Measurements from ENCODE around the gene ZNF674.

Gene ZNF674

DNA sequence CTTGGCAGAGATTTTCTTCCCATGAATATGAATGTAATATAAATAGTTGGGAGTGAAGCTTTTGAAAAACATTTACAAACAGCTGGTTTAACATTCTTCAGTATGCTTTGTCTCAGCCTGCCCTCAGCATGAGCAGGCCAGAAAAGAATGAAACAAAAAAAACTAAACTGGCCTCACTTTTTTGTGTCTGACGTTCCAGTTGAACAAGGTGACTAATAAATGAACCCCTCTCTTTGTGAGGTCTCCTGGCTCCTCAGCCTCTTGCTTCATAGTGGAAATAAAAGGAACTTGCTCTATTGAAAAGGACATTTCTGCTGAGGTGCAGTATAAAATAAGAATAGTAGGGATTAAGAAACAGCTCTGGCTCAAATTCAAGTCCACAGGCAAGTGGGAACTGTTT lies 37.7 kb upstream of the ZNF674 start:
- Histone ChIP-seq H3K4me3 (no peak overlapping the region), H3K27ac (peak overlapping the region; percentile 64 to 79)
- TF ChIP-seq, protein P1, sequence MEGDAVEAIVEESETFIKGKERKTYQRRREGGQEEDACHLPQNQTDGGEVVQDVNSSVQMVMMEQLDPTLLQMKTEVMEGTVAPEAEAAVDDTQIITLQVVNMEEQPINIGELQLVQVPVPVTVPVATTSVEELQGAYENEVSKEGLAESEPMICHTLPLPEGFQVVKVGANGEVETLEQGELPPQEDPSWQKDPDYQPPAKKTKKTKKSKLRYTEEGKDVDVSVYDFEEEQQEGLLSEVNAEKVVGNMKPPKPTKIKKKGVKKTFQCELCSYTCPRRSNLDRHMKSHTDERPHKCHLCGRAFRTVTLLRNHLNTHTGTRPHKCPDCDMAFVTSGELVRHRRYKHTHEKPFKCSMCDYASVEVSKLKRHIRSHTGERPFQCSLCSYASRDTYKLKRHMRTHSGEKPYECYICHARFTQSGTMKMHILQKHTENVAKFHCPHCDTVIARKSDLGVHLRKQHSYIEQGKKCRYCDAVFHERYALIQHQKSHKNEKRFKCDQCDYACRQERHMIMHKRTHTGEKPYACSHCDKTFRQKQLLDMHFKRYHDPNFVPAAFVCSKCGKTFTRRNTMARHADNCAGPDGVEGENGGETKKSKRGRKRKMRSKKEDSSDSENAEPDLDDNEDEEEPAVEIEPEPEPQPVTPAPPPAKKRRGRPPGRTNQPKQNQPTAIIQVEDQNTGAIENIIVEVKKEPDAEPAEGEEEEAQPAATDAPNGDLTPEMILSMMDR (IDR thresholded peaks at IDR 0.05): no peak
- no peak for DNase-seq (ENCODE audit: low spot score)

DNA sequence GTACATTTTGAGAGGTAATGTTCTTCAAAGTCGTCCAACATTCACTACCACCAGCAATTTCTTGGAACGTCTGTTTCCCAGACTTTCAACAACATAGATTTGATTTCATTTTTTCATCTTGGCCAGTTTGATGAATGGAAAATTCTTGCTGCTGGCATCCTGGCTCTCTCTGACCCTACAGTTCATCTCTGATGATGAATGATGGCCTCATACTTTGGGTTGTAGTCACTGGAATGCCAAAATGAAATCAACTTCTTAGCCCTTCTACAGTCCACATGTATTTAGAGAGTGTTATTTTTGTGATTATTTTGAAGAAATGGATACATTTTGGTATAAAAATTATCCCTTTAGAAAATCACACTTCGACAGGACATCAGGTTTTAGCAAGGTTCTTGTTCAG lies 37.1 kb upstream of the ZNF674 start:
- Histone ChIP-seq H3K27ac (peak overlapping the region; percentile 64 to 79), H3K4me3 (peak overlapping the region; percentile 12)
- TF ChIP-seq, protein P1 (IDR thresholded peaks at IDR 0.05): no peak
- no peak for DNase-seq (ENCODE audit: low spot score)

DNA sequence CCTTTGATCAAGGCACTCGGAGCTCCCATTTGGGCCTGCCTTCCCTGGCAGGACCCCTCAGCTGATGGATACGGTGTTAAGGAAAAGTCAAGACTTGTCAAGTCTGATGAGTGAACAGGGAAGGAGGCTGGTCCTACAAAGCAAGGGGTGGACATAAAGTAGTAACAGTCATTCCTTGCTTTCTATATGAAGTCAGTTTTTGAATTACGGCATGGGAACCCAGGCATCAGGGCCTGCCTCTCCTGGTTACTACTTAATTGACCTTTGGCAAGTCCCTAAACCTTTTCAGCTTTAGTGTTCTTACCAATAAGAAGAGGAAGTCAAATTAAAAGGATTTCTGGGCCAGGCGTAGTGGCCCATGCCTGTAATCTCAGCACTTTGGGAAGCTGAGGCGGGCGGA lies 35.4 kb upstream of the ZNF674 start:
- DNase-seq (ENCODE audit: low spot score): no peak
- Histone ChIP-seq H3K4me3 (no peak overlapping the region), H3K27ac (no peak overlapping the region)
- TF ChIP-seq, protein P1 (IDR thresholded peaks at IDR 0.05): no peak

DNA sequence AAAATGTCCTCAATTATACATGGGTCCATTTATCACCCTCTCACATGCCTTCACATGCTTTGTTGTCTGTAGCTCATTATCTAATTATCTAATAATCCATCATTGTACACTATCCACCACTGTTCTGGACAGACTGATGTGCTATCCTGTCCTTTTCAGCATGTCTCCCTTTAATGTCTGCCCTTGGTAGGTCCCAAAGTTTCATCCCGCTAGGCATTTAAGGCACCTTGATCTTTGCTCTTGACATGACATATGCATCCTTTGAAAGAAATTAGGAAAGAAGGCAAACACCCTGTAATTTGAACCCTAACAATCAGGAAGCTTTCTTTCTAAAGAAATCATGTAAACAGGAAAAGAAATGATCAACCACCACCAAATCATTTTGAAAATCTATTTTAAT lies 34.0 kb upstream of the ZNF674 start:
- Histone ChIP-seq H3K4me3 (no peak overlapping the region), H3K27ac (no peak overlapping the region)
- TF ChIP-seq, protein P1 (IDR thresholded peaks at IDR 0.05): no peak
- DNase-seq (ENCODE audit: low spot score): no peak

DNA sequence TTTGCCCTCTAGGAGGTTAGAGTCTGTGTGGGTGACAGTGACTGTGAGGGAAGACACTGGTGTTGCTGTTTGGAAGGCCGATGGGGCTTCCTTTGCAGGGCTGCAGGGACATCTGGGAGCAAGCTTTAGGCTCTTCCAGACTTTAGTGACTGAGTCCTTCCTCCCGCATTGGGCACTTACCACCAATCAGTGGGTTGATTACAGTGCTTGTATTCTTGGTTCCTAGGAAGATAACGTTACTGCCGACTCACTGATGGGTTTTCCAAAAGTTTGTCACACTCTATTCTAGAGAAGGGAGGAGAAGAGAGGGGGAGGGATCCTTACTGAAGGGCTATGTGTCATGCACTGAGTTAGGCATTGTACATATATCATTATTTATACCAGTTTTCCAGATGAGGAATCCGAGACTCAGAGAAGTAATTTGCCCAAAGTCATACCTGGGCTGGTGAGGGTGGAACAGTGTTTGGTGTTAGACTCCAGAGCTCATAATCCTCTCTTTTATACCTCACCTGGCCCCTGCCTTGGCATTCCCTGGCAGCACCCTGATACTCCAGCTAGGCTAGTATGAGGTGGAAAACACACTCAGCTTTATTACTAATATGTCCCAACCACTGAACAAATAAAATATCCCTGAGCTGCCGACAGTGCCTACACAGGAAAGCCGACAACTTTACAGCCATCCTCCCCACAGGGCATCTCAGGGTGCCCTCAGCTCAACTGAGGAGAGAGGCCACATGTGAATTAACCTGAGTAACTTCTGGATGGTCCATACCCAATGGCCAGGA lies 32.2 kb upstream of the ZNF674 start:
- TF ChIP-seq, protein P1 (IDR thresholded peaks at IDR 0.05): no peak
- DNase-seq (ENCODE audit: low spot score): no peak
- Histone ChIP-seq H3K4me3 (peak overlapping the region; percentile 81), H3K27ac (peak overlapping the region in 1 of 2 donors; percentile 60)

DNA sequence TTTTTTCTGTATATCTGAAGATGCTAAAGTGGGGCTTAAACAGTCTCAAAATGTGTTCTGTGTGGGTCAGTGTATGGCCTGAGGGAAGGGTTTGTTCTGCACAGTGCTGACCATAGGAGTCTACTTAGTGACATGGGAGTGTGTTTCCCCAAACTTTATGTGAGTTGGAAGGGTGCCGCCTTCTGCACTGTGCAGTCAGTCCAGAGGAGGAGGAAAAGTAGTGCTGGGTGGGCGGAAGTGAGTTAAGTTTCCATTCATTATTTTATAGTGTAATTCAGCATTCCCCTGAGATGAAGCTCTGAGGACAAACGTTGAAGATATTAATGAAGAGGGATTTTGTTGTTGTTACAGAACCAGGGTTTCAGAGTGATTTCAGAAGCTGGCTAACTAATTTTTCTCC lies 31.2 kb upstream of the ZNF674 start:
- DNase-seq (ENCODE audit: low spot score): no peak
- Histone ChIP-seq H3K27ac (peak overlapping the region in 1 of 2 donors; percentile 75), H3K4me3 (peak overlapping the region; percentile 81)
- TF ChIP-seq, protein P1 (IDR thresholded peaks at IDR 0.05): no peak

DNA sequence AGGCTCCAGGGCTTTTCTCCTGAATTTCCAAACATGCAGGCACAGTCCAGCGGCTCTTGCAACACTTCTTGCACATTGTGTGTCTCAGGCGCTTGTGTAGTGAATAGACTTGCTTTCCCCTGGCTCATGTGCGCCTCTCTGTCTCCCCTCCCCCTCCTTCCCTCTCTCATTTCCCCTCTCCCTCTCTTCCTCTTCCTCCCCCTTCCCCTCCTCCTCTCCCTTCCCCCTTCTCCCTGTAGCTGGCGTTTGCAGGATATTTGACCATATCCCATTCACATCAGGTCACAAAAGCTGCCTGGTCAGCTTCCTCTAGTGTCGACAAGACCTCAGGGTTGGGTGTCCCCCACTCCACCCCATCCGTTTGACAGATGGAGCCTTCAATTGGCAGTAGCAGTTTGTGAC lies 30.8 kb upstream of the ZNF674 start:
- peak overlapping the region in 1 of 2 donors; percentile 75 for H3K27ac ChIP-seq
- peak overlapping the region; percentile 81 for H3K4me3 ChIP-seq
- TF ChIP-seq, protein P1 (IDR thresholded peaks at IDR 0.05): no peak
- no peak for DNase-seq (ENCODE audit: low spot score)
